HepG2 (cell line): ENCODE results near the gene GADD45GIP1. TPM values are rescaled to one million over a fixed set of nuclear protein-coding genes. Genes with fewer than 3 reads are reported as not detected.

Experiments used
- AGO2 ChIP-seq: fragments of 200-400 bp; formaldehyde crosslinking; optimal IDR thresholded peaks from 2 replicates; pipeline ENCODE3; 2017; ENCODE audit warnings: mild to moderate bottlenecking, low read depth, low read length, moderate library complexity
- BCL3 ChIP-seq: sonication (generic); formaldehyde crosslinking; IDR thresholded peaks from 2 replicates; pipeline ENCODE4 v1.5.1; 2020; ENCODE audit warnings: mild to moderate bottlenecking, missing genetic modification reagents, moderate library complexity
- CREB1 ChIP-seq, 2 experiments: fragments of 450-650 bp in 1 of 2; IDR thresholded peaks; 2 replicates each; pipeline ENCODE4 v1.6.1; 2016 to 2017; ENCODE audit warnings: control low read depth in 1 of 2, mild to moderate bottlenecking in 1 of 2, missing compliant biosample characterization in 1 of 2, missing genetic modification characterization in 1 of 2
- GLI4 ChIP-seq: sonication (generic); formaldehyde crosslinking; IDR thresholded peaks from 2 replicates; pipeline ENCODE4 v1.5.1; 2020; ENCODE audit warnings: missing genetic modification reagents, mild to moderate bottlenecking, moderate library complexity, borderline replicate concordance
- HDAC2 ChIP-seq: sonication (generic); formaldehyde crosslinking; IDR thresholded peaks from 2 replicates; pipeline ENCODE4 v1.4.0; 2020; ENCODE audit warnings: missing genetic modification reagents
- MED1 ChIP-seq: sonication (generic); formaldehyde crosslinking; IDR thresholded peaks from 2 replicates; pipeline ENCODE4 v1.4.0; 2020; ENCODE audit warnings: missing genetic modification reagents
- MTF2 ChIP-seq: sonication (generic); formaldehyde crosslinking; IDR thresholded peaks from 2 replicates; pipeline ENCODE4 v1.5.0; 2020; ENCODE audit warnings: missing genetic modification reagents, borderline replicate concordance
- MXD3 ChIP-seq: IDR thresholded peaks from 2 replicates; pipeline ENCODE4 v1.6.1; 2016; ENCODE audit warnings: mild to moderate bottlenecking, missing biosample characterization, missing genetic modification reagents
- MXD4 ChIP-seq: IDR thresholded peaks from 2 replicates; pipeline ENCODE4 v1.6.1; 2016; ENCODE audit warnings: mild to moderate bottlenecking, missing biosample characterization, missing genetic modification reagents
- POLR2AphosphoS2 ChIP-seq: IDR thresholded peaks from 2 replicates; pipeline ENCODE4 v1.6.1; 2011; ENCODE audit warnings: low read depth, low read length, improper control_type of control experiment
- SOX13 ChIP-seq, 3 experiments: fragments of 450-650 bp in 1 of 3; sonication (generic) in 1 of 3; formaldehyde crosslinking in 1 of 3; IDR thresholded peaks in 2 of 3; conservative IDR thresholded peaks in 1 of 3; 2 replicates each; pipeline versions ENCODE4 v1.5.0 to v1.6.1; 2016 to 2020; ENCODE audit warnings: antibody characterized with exemption in 1 of 3, mild to moderate bottlenecking in 1 of 3, missing compliant biosample characterization in 1 of 3, missing genetic modification reagents in 1 of 3, moderate library complexity in 1 of 3
- TAF1 ChIP-seq: sonication (generic); formaldehyde crosslinking; IDR thresholded peaks from 2 replicates; pipeline ENCODE4 v1.4.0; 2020; ENCODE audit warnings: missing genetic modification reagents
- TEAD3 ChIP-seq: optimal IDR thresholded peaks from 2 replicates; pipeline ENCODE3; 2016; ENCODE audit warnings: borderline replicate concordance
- ZC3H13 ChIP-seq: sonication (generic); formaldehyde crosslinking; IDR thresholded peaks from 2 replicates; pipeline ENCODE4 v1.8.1; 2023; ENCODE audit warnings: mild to moderate bottlenecking, missing genetic modification reagents, moderate library complexity
- ZFYVE20 ChIP-seq: sonication (generic); formaldehyde crosslinking; IDR thresholded peaks from 2 replicates; pipeline ENCODE4 v1.8.0; 2023; ENCODE audit warnings: low read depth, mild to moderate bottlenecking, moderate library complexity, missing genetic modification reagents, borderline replicate concordance
- ZNF136 ChIP-seq: sonication (generic); formaldehyde crosslinking; IDR thresholded peaks from 2 replicates; pipeline ENCODE4 v1.8.1; 2022; ENCODE audit warnings: low read depth, mild to moderate bottlenecking, moderate library complexity, missing genetic modification reagents
- ZNF275 ChIP-seq: sonication (generic); formaldehyde crosslinking; IDR thresholded peaks from 2 replicates; pipeline ENCODE4 v1.8.0; 2022; ENCODE audit warnings: missing genetic modification reagents, mild to moderate bottlenecking, inconsistent platforms, borderline replicate concordance
- ZNF687 ChIP-seq: sonication (generic); formaldehyde crosslinking; IDR thresholded peaks from 2 replicates; pipeline ENCODE4 v1.5.1; 2020; ENCODE audit warnings: mild to moderate bottlenecking, missing genetic modification reagents, moderate library complexity
- ZNF761 ChIP-seq: sonication (generic); formaldehyde crosslinking; conservative IDR thresholded peaks from 2 replicates; pipeline ENCODE4 v1.4.0; 2020; ENCODE audit warnings: mild to moderate bottlenecking, missing genetic modification reagents
- ZNF775 ChIP-seq: sonication (generic); formaldehyde crosslinking; IDR thresholded peaks from 2 replicates; pipeline ENCODE4 v1.4.0; 2020; ENCODE audit warnings: missing genetic modification reagents, mild to moderate bottlenecking, moderate library complexity, borderline replicate concordance
- ZNF781 ChIP-seq: sonication (generic); formaldehyde crosslinking; IDR thresholded peaks from 2 replicates; pipeline ENCODE4 v1.5.1; 2020; ENCODE audit warnings: borderline replicate concordance, mild to moderate bottlenecking, missing genetic modification reagents; ENCODE audit errors: not compliant biosample characterization
- polyA plus RNA-seq, 8 experiments: library from polyadenylated mRNA; depleted of rRNA in 3 of 8; stranded (reverse) in 7 of 8; unstranded in 1 of 8; fragments of >200 nt; fragmentation: Illumina TruSeq in 4 of 8; extraction: Trizol in 4 of 8; gene quantifications; 2 replicates each; pipeline versions ENCODE4 v1.2.1 to v1.2.3, GENCODE V29; 2011 to 2016; ENCODE audit warnings: low read depth in 4 of 8, missing spikeins in 1 of 8, mixed read lengths in 1 of 8; ENCODE audit not compliant: insufficient read depth in 1 of 8
- total RNA-seq, 5 experiments: library from RNA; depleted of rRNA; stranded (reverse); fragments of >200 nt; fragmentation: Illumina TruSeq; extraction: Trizol; gene quantifications; 2 replicates each; pipeline ENCODE4 v1.2.3, GENCODE V29; 2016; ENCODE audit warnings: low read depth in 1 of 5

GADD45GIP1 gene
- total and polyA plus RNA-seq, 2 of the 13 experiments (the other 11 are each of a cell fraction or from before 2014, with no cell fraction given) = 24.6 to 30.7 TPM

GRCh38 chr19:12953799-12954611 is 3.0 kb downstream of the GADD45GIP1 start (continued):
- TF ChIP-seq ZNF775 (CRISPR knock-in tag) = no peak
- TF ChIP-seq HDAC2 (CRISPR knock-in tag) = no peak
- peak; percentile 91 for TF ChIP-seq AGO2
- TF ChIP-seq CREB1 (IDR thresholded peaks at IDR 0.05) = no peak
- no peak for TF ChIP-seq CREB1 (CRISPR knock-in tag; IDR thresholded peaks at IDR 0.05)
- TF ChIP-seq TEAD3 (CRISPR knock-in tag) = no peak
- no peak for TF ChIP-seq MTF2
- TF ChIP-seq MXD4 = no peak
- no peak for TF ChIP-seq MXD3 (CRISPR knock-in tag)
- TF ChIP-seq ZNF761 (CRISPR knock-in tag) = no peak
- no peak for TF ChIP-seq MED1 (CRISPR knock-in tag)
- no peak for TF ChIP-seq ZNF275
- peak; percentile 19; the same call in 1 of the 2 replicates for TF ChIP-seq ZNF687 (CRISPR knock-in tag)
- TF ChIP-seq GLI4 = no peak
- TF ChIP-seq POLR2AphosphoS2 = no peak
- no peak for TF ChIP-seq BCL3 (CRISPR knock-in tag)
- TF ChIP-seq SOX13 (IDR thresholded peaks at IDR 0.05) = no peak
- no peak for TF ChIP-seq SOX13 (CRISPR knock-in tag; conservative IDR thresholded peaks at IDR 0.05 in 1 of 2, IDR thresholded peaks at IDR 0.05 in 1 of 2)
- no peak for TF ChIP-seq ZNF781
- TF ChIP-seq ZC3H13 (CRISPR knock-in tag) = no peak
- no peak for TF ChIP-seq TAF1 (CRISPR knock-in tag)
- TF ChIP-seq ZFYVE20 (CRISPR knock-in tag) = no peak
- no peak for TF ChIP-seq ZNF136 (CRISPR knock-in tag)
- TF ChIP-seq, all 625 proteins: peak for 6
